ENCODE measurements around the gene KRTAP5-1.
"Not testable (repeated sequence)": the region's sequence is repeated elsewhere in the genome, so short reads cannot be mapped to it uniquely, and the experiment has no call there.

The KRTAP5-1 gene

DNA sequence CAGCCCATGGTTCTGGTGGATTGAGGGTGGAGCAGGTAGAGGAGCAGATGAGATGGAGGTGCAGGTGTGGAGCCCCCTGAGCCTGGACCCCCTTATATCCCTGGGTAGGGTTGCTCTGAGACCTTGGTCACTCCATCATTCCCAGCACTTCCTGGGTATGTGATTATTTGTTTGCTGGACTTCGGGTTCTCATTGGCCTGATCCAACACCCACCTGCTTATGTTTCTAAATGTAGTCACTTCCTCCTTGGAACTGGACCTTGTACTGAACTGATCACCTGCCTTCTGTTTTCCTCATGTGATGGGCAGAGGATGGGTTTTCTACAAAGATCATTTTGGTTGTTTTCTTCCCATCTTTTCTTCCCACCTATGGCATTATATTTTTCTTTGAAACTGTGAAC lies 37.0 kb upstream of the KRTAP5-1 start, which contains the start of gene KRTAP5-4:
Gene KRTAP5-4 (minus strand): TSS at position 53 of the 400 bp plus-strand sequence. CDS start 45 bp downstream, at position 8.
- no peaks in the 10 kb centered on the region for H3K36me3 ChIP-seq (ENCODE audit: control insufficient read depth, insufficient read depth, low read length)
- H3K27me3 ChIP-seq (replicated peaks; ENCODE audit: control insufficient read depth, insufficient read depth, low read length) = no peaks in the 10 kb centered on the region; the same call in none of the 2 replicates
- H3K4me3 ChIP-seq (replicated peaks; ENCODE audit: low read depth, low read length) = no peak within 1 kb of the TSS
- no peak for DNase-seq (ENCODE audit: extremely low read depth, insufficient read length)
- TF ChIP-seq, protein P1, sequence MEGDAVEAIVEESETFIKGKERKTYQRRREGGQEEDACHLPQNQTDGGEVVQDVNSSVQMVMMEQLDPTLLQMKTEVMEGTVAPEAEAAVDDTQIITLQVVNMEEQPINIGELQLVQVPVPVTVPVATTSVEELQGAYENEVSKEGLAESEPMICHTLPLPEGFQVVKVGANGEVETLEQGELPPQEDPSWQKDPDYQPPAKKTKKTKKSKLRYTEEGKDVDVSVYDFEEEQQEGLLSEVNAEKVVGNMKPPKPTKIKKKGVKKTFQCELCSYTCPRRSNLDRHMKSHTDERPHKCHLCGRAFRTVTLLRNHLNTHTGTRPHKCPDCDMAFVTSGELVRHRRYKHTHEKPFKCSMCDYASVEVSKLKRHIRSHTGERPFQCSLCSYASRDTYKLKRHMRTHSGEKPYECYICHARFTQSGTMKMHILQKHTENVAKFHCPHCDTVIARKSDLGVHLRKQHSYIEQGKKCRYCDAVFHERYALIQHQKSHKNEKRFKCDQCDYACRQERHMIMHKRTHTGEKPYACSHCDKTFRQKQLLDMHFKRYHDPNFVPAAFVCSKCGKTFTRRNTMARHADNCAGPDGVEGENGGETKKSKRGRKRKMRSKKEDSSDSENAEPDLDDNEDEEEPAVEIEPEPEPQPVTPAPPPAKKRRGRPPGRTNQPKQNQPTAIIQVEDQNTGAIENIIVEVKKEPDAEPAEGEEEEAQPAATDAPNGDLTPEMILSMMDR (IDR thresholded peaks at IDR 0.05; ENCODE audit: insufficient read depth, low read length, poor library complexity, severe bottlenecking) = no peak

DNA sequence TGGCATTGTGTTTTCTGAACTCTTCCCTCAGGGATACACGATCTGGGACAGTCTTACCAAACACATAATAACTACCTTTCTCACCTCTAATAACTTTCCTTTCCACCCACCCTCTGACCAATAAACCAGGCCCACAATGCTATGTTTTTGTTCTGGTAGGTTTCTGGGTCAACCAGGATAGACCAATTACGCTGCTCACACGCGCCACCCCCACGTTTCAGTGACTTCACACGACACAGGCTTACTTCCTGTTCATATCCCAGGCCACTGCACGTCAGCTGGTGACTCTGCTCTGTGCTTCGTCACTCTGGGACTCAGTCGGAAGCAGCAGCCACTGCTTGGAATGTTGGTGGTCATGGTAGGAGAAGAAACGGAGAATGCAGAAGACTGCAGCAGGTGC lies 34.4 kb upstream of the KRTAP5-1 start:
- no peaks in the 10 kb centered on the region; the same call in none of the 2 replicates for H3K27me3 ChIP-seq (replicated peaks; ENCODE audit: control insufficient read depth, insufficient read depth, low read length)
- no peaks in the 10 kb centered on the region for H3K36me3 ChIP-seq (ENCODE audit: control insufficient read depth, insufficient read depth, low read length)
- DNase-seq (ENCODE audit: extremely low read depth, insufficient read length) = no peak
- TF ChIP-seq, protein P1 (IDR thresholded peaks at IDR 0.05; ENCODE audit: insufficient read depth, low read length, poor library complexity, severe bottlenecking) = no peak
- H3K4me3 ChIP-seq (replicated peaks; ENCODE audit: low read depth, low read length) = no peak overlapping the region

DNA sequence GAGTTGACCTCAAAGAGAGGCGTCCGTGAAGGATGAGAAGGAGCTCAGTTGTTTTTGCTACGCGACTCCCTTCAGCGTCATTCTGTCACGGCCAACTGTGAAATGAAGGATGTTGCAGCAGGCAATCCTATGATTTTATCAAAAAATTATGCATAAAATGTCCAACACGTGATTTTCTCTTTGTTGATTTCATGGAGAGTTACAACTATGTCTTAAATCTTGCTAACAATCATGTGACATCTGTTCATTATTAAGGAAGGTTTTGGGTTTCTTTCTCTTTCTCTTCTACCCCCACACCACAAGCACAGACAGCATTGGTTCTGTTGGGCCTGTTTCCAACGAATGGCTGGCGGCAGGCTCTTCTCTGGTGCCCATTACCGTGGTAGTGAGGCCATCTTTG lies 33.1 kb upstream of the KRTAP5-1 start:
- H3K36me3 ChIP-seq (ENCODE audit: control insufficient read depth, insufficient read depth, low read length) = no peaks in the 10 kb centered on the region
- H3K27me3 ChIP-seq (replicated peaks; ENCODE audit: control insufficient read depth, insufficient read depth, low read length) = peaks cover 1% of the 10 kb centered on the region
- no peak for DNase-seq (ENCODE audit: extremely low read depth, insufficient read length)
- no peak overlapping the region for H3K4me3 ChIP-seq (replicated peaks; ENCODE audit: low read depth, low read length)
- TF ChIP-seq, protein P1 (IDR thresholded peaks at IDR 0.05; ENCODE audit: insufficient read depth, low read length, poor library complexity, severe bottlenecking) = no peak

DNA sequence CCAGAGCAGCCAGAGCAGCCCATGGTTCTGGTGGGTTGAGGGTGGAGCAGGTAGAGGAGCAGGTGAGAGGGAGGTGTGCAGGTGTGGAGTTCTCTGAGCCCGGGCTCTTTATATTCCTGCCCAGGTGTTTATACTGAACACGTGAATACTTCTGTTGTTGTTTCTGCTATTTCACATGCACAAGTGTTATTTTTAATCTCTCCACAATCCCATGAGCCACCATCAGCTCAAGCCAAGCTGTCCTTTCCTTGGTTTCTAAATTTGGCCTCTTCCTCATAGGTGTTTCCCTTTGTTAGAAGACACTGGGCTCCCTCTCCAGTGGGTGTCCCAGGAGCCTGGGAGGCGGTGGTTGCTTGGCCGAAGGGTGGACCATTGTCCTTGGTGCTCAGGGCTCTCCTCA lies 23.3 kb upstream of the KRTAP5-1 start, which contains the start of gene KRTAP5-3:
Gene KRTAP5-3 (minus strand): TSS at position 101 of the 400 bp plus-strand sequence. CDS start 78 bp downstream, at position 23.
- DNase-seq (ENCODE audit: extremely low read depth, insufficient read length) = no peak
- Histone ChIP-seq H3K27me3 (replicated peaks; ENCODE audit: control insufficient read depth, insufficient read depth, low read length) (peaks cover under 1% of the 10 kb centered on the region), H3K36me3 (ENCODE audit: control insufficient read depth, insufficient read depth, low read length) (no peaks in the 10 kb centered on the region), H3K4me3 (replicated peaks; ENCODE audit: low read depth, low read length) (no peak within 1 kb of the TSS)
- TF ChIP-seq, protein P1 (IDR thresholded peaks at IDR 0.05; ENCODE audit: insufficient read depth, low read length, poor library complexity, severe bottlenecking) = no peak

DNA sequence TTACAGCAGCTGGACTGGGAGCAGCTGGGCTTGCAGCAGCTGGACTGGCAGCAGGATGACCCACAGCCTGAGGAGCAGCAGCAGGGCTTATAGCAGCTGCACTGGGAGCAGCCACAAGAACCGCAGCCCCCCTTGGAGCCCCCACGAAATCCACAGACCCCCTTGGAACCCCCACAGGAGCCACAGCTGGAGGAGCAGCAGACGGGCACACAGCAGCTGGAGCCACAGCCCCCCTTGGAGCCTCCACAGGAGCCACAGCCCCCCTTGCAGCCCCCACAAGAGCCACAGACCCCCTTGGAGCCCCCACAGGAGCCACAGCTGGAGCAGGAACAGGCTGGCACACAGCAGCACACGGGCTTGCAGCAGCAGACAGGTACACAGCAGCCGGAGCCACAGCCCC lies 22.8 kb upstream of the KRTAP5-1 start:
- H3K27me3 ChIP-seq (replicated peaks; ENCODE audit: control insufficient read depth, insufficient read depth, low read length); DNase-seq (ENCODE audit: extremely low read depth, insufficient read length); H3K36me3 ChIP-seq (ENCODE audit: control insufficient read depth, insufficient read depth, low read length); H3K4me3 ChIP-seq (replicated peaks; ENCODE audit: low read depth, low read length): not testable (repeated sequence)

DNA sequence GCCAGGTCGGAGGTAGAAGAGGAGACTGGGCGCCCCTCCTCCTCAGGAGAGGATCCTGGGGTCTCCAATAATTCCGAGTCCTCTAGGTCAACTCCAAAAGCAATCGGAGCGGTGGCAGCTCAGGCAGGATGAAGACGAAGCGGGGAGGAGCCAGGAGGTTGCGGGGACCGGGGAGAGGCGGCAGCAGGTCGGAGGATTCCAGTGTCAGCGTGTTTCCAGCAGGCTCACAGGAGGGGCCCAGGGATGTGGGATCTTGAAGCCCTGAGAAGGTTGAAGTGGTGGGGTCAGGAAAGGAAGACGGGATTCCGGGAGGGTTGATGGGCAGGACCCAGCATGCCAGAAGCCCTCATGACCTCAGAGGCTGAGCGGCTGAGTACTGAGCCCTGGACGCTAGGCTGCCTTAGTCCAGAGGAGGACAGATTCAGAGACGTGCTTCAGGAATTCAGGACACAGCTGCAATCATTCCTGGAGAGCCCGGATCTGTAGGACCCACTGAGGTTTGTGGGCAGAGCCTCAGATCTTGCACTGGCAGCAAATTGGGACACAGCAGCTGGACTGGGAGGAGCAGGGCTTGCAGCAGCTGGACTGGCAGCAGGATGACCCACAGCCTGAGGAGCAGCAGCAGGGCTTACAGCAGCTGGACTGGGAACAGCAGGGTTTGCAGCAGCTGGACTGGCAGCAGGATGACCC lies 22.2 kb upstream of the KRTAP5-1 start:
- not testable (repeated sequence) for DNase-seq (ENCODE audit: extremely low read depth, insufficient read length); H3K27me3 ChIP-seq (replicated peaks; ENCODE audit: control insufficient read depth, insufficient read depth, low read length); H3K4me3 ChIP-seq (replicated peaks; ENCODE audit: low read depth, low read length); H3K36me3 ChIP-seq (ENCODE audit: control insufficient read depth, insufficient read depth, low read length)

DNA sequence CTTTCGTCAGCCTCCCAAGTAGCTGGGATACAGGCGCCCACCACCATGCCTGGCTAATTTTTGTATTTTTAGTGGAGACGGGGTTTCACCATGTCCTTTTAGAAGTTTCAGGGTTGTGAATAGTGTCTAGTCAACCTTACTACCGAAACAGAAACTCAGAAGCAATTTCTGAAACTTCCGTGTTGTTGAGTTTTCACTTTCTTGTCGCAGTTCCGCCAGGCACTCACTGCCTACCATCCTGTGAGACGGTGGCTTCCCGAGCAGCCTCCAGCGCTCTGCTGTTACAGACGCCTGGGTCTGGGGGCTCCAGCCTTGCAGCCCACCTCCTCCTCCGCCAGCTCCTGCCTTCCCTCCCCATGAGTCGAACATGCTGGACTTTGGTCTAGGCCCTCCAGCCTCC lies 20.8 kb upstream of the KRTAP5-1 start:
- H3K27me3 ChIP-seq (replicated peaks; ENCODE audit: control insufficient read depth, insufficient read depth, low read length); H3K4me3 ChIP-seq (replicated peaks; ENCODE audit: low read depth, low read length); H3K36me3 ChIP-seq (ENCODE audit: control insufficient read depth, insufficient read depth, low read length): not testable (repeated sequence)
- peak; percentile 44 for DNase-seq (ENCODE audit: extremely low read depth, insufficient read length)

All from GM06990 (cell line).